SK-N-SH treated with all-trans-retinoic acid at 6 μM for 48 hours (cell line): Measurements from ENCODE around the gene KLF9.

ENCODE experiments used
- ATAC-seq: fragments of 200-7000 bp; cut with Tn5 transposase; 3 replicates; pipeline ENCODE4 v1.9.1; 2020; ENCODE audit warnings: mild to moderate bottlenecking, moderate library complexity
- BACH2 ChIP-seq: fragments of 250-450 bp; sonication (Bioruptor Pico); IDR thresholded peaks from 2 replicates; pipeline ENCODE4 v1.9.0; 2021; ENCODE audit warnings: mild to moderate bottlenecking, borderline replicate concordance
- CSDC2 ChIP-seq: fragments of 250-450 bp; sonication (Bioruptor Pico); IDR thresholded peaks from 2 replicates; pipeline ENCODE4 v1.5.0; 2020; ENCODE audit warnings: mild to moderate bottlenecking, moderate library complexity
- ESRRG ChIP-seq: fragments of 250-450 bp; sonication (Bioruptor Pico); IDR thresholded peaks from 2 replicates; pipeline ENCODE4 v1.6.1; 2021; ENCODE audit warnings: mild to moderate bottlenecking
- GLIS3 ChIP-seq: fragments of 250-450 bp; sonication (Bioruptor Pico); IDR thresholded peaks from 2 replicates; pipeline ENCODE4 v1.5.0; 2020; ENCODE audit warnings: mild to moderate bottlenecking, moderate library complexity
- ISL1 ChIP-seq: fragments of 250-450 bp; sonication (Bioruptor Pico); IDR thresholded peaks from 2 replicates; pipeline ENCODE4 v2.1.2; 2022; ENCODE audit warnings: mild to moderate bottlenecking, moderate library complexity
- OSR1 ChIP-seq: fragments of 250-450 bp; sonication (Bioruptor Pico); IDR thresholded peaks from 2 replicates; pipeline ENCODE4 v1.8.0; 2022; ENCODE audit warnings: moderate library complexity, mild to moderate bottlenecking, inconsistent platforms
- RARB ChIP-seq: fragments of 250-450 bp; sonication (Bioruptor Pico); IDR thresholded peaks from 2 replicates; pipeline ENCODE4 v1.8.0; 2021; ENCODE audit warnings: mild to moderate bottlenecking, moderate library complexity
- SNAI2 ChIP-seq: fragments of 250-450 bp; sonication (Bioruptor Pico); IDR thresholded peaks from 2 replicates; pipeline ENCODE4 v1.5.0; 2020; ENCODE audit warnings: mild to moderate bottlenecking, moderate library complexity
- TCF4 ChIP-seq: fragments of 250-450 bp; sonication (Bioruptor Pico); IDR thresholded peaks from 2 replicates; pipeline ENCODE4 v1.8.0; 2021; ENCODE audit warnings: mild to moderate bottlenecking, moderate library complexity, borderline replicate concordance
- ZC3H10 ChIP-seq: fragments of 250-450 bp; sonication (Bioruptor Pico); IDR thresholded peaks from 2 replicates; pipeline ENCODE4 v1.5.1; 2021; ENCODE audit warnings: mild to moderate bottlenecking, moderate library complexity
- ZFP3 ChIP-seq: fragments of 250-450 bp; sonication (Bioruptor Pico); IDR thresholded peaks from 2 replicates; pipeline ENCODE4 v1.5.0; 2020; ENCODE audit warnings: mild to moderate bottlenecking, moderate library complexity
- ZFP30 ChIP-seq: fragments of 450-650 bp; formaldehyde crosslinking; IDR thresholded peaks from 2 replicates; pipeline ENCODE4 v1.5.0; 2022; ENCODE audit warnings: mild to moderate bottlenecking, moderate library complexity
- ZNF70 ChIP-seq: fragments of 450-650 bp; formaldehyde crosslinking; IDR thresholded peaks from 2 replicates; pipeline ENCODE4 v1.5.0; 2020; ENCODE audit warnings: mild to moderate bottlenecking, moderate library complexity
- ZNF8 ChIP-seq: fragments of 450-650 bp; formaldehyde crosslinking; IDR thresholded peaks from 2 replicates; pipeline ENCODE4 v1.5.0; 2020; ENCODE audit warnings: mild to moderate bottlenecking, moderate library complexity
- TF ChIP-seq, protein P1 (sequence below): fragments of 250-450 bp; sonication (Bioruptor Pico); IDR thresholded peaks from 2 replicates; pipeline ENCODE4 v1.5.0; 2020; ENCODE audit warnings: mild to moderate bottlenecking, moderate library complexity
- TF ChIP-seq, protein P2 (sequence below): fragments of 250-450 bp; sonication (Bioruptor Pico); IDR thresholded peaks from 2 replicates; pipeline ENCODE4 v1.8.0; 2021; ENCODE audit warnings: low read depth, mild to moderate bottlenecking, moderate library complexity, borderline replicate concordance
- TF ChIP-seq, protein P3 (sequence below): fragments of 250-450 bp; sonication (Bioruptor Pico); IDR thresholded peaks from 2 replicates; pipeline ENCODE4 v1.8.0; 2020; ENCODE audit warnings: mild to moderate bottlenecking, moderate library complexity, borderline replicate concordance
- TF ChIP-seq, protein P4 (sequence below): fragments of 250-450 bp; sonication (Bioruptor Pico); IDR thresholded peaks from 2 replicates; pipeline ENCODE4 v1.5.1; 2020; ENCODE audit warnings: low read depth, mild to moderate bottlenecking, moderate library complexity
- TF ChIP-seq, protein P5 (sequence below): fragments of 250-450 bp; sonication (Bioruptor Pico); IDR thresholded peaks from 2 replicates; pipeline ENCODE4 v1.5.1; 2021; ENCODE audit warnings: mild to moderate bottlenecking, moderate library complexity

Gene KLF9

DNA sequence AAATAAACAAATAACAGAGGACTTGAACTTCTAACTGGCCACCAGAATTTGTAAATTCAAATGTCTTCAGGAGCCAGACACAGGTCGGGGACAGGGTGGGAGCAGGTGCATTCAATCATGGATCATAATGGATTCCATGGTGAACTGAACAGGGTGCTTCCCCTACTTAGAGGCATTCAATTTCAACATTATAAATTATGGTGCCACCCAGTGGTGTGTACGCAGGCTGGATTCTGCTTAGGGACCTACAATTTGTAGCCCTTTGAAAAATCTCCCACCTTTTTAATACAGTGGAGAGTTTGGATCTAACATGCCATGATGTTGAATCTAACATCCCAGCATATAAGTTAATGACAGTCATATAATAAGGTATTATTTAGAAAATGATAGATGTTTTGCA is 22.3 kb downstream of the KLF9 start (continued):
- TF ChIP-seq, protein P1, sequence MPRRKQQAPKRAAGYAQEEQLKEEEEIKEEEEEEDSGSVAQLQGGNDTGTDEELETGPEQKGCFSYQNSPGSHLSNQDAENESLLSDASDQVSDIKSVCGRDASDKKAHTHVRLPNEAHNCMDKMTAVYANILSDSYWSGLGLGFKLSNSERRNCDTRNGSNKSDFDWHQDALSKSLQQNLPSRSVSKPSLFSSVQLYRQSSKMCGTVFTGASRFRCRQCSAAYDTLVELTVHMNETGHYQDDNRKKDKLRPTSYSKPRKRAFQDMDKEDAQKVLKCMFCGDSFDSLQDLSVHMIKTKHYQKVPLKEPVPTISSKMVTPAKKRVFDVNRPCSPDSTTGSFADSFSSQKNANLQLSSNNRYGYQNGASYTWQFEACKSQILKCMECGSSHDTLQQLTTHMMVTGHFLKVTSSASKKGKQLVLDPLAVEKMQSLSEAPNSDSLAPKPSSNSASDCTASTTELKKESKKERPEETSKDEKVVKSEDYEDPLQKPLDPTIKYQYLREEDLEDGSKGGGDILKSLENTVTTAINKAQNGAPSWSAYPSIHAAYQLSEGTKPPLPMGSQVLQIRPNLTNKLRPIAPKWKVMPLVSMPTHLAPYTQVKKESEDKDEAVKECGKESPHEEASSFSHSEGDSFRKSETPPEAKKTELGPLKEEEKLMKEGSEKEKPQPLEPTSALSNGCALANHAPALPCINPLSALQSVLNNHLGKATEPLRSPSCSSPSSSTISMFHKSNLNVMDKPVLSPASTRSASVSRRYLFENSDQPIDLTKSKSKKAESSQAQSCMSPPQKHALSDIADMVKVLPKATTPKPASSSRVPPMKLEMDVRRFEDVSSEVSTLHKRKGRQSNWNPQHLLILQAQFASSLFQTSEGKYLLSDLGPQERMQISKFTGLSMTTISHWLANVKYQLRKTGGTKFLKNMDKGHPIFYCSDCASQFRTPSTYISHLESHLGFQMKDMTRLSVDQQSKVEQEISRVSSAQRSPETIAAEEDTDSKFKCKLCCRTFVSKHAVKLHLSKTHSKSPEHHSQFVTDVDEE (CRISPR knock-in tag), result no peak

DNA sequence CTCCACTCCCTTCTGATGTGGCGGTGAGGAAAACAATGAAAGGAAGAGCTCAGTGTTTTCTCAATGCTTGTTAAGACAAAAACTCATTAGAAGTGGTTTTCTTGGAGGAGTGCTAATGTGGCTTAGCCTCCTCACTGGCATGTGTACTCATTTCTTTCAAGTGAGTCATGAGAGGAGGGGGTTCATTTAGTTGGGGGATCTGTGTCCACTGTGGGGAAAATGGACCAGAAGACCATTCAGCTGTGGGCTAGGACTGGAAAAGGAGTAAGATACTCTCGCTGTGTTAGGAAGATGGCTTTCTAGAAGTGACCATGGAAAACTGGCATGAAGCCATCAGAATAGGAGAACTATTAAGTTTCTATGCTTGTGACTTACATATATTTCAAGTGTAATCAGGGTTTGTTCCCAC is 23.5 kb downstream of the KLF9 start:
- ATAC-seq, result no peak
- TF ChIP-seq ISL1 (CRISPR knock-in tag) (no peak), BACH2 (CRISPR knock-in tag) (no peak), RARB (CRISPR knock-in tag) (no peak), SNAI2 (no peak), GLIS3 (CRISPR knock-in tag) (no peak), OSR1 (CRISPR knock-in tag) (no peak), ESRRG (CRISPR knock-in tag) (no peak), ZFP30 (CRISPR knock-in tag) (no peak), CSDC2 (no peak), ZNF8 (CRISPR knock-in tag) (no peak), ZFP3 (CRISPR knock-in tag) (no peak), ZC3H10 (CRISPR knock-in tag) (no peak), ZNF70 (CRISPR knock-in tag) (no peak), TCF4 (CRISPR knock-in tag) (no peak)
- TF ChIP-seq, protein P2, sequence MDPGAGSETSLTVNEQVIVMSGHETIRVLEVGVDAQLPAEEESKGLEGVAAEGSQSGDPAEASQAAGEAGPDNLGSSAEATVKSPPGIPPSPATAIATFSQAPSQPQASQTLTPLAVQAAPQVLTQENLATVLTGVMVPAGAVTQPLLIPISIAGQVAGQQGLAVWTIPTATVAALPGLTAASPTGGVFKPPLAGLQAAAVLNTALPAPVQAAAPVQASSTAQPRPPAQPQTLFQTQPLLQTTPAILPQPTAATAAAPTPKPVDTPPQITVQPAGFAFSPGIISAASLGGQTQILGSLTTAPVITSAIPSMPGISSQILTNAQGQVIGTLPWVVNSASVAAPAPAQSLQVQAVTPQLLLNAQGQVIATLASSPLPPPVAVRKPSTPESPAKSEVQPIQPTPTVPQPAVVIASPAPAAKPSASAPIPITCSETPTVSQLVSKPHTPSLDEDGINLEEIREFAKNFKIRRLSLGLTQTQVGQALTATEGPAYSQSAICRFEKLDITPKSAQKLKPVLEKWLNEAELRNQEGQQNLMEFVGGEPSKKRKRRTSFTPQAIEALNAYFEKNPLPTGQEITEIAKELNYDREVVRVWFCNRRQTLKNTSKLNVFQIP (CRISPR knock-in tag), result no peak
- TF ChIP-seq, protein P3, sequence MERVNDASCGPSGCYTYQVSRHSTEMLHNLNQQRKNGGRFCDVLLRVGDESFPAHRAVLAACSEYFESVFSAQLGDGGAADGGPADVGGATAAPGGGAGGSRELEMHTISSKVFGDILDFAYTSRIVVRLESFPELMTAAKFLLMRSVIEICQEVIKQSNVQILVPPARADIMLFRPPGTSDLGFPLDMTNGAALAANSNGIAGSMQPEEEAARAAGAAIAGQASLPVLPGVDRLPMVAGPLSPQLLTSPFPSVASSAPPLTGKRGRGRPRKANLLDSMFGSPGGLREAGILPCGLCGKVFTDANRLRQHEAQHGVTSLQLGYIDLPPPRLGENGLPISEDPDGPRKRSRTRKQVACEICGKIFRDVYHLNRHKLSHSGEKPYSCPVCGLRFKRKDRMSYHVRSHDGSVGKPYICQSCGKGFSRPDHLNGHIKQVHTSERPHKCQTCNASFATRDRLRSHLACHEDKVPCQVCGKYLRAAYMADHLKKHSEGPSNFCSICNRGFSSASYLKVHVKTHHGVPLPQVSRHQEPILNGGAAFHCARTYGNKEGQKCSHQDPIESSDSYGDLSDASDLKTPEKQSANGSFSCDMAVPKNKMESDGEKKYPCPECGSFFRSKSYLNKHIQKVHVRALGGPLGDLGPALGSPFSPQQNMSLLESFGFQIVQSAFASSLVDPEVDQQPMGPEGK (CRISPR knock-in tag), result no peak
- TF ChIP-seq, protein P4, sequence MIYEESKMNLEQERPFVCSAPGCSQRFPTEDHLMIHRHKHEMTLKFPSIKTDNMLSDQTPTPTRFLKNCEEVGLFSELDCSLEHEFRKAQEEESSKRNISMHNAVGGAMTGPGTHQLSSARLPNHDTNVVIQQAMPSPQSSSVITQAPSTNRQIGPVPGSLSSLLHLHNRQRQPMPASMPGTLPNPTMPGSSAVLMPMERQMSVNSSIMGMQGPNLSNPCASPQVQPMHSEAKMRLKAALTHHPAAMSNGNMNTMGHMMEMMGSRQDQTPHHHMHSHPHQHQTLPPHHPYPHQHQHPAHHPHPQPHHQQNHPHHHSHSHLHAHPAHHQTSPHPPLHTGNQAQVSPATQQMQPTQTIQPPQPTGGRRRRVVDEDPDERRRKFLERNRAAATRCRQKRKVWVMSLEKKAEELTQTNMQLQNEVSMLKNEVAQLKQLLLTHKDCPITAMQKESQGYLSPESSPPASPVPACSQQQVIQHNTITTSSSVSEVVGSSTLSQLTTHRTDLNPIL (CRISPR knock-in tag), result no peak
- TF ChIP-seq, protein P1 (CRISPR knock-in tag), result no peak
- TF ChIP-seq, protein P5, sequence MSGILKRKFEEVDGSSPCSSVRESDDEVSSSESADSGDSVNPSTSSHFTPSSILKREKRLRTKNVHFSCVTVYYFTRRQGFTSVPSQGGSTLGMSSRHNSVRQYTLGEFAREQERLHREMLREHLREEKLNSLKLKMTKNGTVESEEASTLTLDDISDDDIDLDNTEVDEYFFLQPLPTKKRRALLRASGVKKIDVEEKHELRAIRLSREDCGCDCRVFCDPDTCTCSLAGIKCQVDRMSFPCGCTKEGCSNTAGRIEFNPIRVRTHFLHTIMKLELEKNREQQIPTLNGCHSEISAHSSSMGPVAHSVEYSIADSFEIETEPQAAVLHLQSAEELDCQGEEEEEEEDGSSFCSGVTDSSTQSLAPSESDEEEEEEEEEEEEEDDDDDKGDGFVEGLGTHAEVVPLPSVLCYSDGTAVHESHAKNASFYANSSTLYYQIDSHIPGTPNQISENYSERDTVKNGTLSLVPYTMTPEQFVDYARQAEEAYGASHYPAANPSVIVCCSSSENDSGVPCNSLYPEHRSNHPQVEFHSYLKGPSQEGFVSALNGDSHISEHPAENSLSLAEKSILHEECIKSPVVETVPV (CRISPR knock-in tag), result no peak
